HG02571 (cell line): ENCODE data around the gene CABLES1.
"Not testable (repeated sequence)": the region's sequence is repeated elsewhere in the genome, so short reads cannot be mapped to it uniquely, and the experiment has no call there.

ENCODE experiments used
- ATAC-seq: cut with Tn5 transposase; IDR thresholded peaks from one replicate; pipeline ENCODE4 v1.9.1; 2021; ENCODE audit warnings: mild to moderate bottlenecking, moderate library complexity; ENCODE audit not compliant: unreplicated experiment

Gene CABLES1

GRCh38 chr18:23141104-23141999 is 6.1 kb downstream of the CABLES1 start:
- no peak for ATAC-seq

- no peak for ATAC-seq
Measured at GRCh38 chr18:23142251-23142929, 7.1 kb downstream of the CABLES1 start.

- ATAC-seq = no peak
Measured at GRCh38 chr18:23143016-23143814, 7.9 kb downstream of the CABLES1 start.

- no peak for ATAC-seq
Measured at GRCh38 chr18:23143815-23144261, 8.6 kb downstream of the CABLES1 start.

- ATAC-seq = no peak
Measured at GRCh38 chr18:23144640-23145039, 9.4 kb downstream of the CABLES1 start.

GRCh38 chr18:23145621-23146020 is 10.3 kb downstream of the CABLES1 start:
- no peak for ATAC-seq

- ATAC-seq = no peak
Measured at GRCh38 chr18:23146861-23147469, 11.7 kb downstream of the CABLES1 start.

GRCh38 chr18:23148382-23148781 is 13.1 kb downstream of the CABLES1 start:
- ATAC-seq = no peak

GRCh38 chr18:23149570-23149969 is 14.3 kb downstream of the CABLES1 start:
- no peak for ATAC-seq

- no peak for ATAC-seq
Measured at GRCh38 chr18:23151414-23152099, 16.3 kb downstream of the CABLES1 start.

- ATAC-seq = no peak
Measured at GRCh38 chr18:23154030-23154429, 18.7 kb downstream of the CABLES1 start.

GRCh38 chr18:23154823-23155500 is 19.7 kb downstream of the CABLES1 start:
- no peak for ATAC-seq

- ATAC-seq = no peak
Measured at GRCh38 chr18:23155537-23155936, 20.3 kb downstream of the CABLES1 start.

GRCh38 chr18:23156134-23156533 is 20.8 kb downstream of the CABLES1 start:
- no peak for ATAC-seq

GRCh38 chr18:23158058-23158457 is 22.8 kb downstream of the CABLES1 start:
- no peak for ATAC-seq

GRCh38 chr18:23158884-23159283 is 23.6 kb downstream of the CABLES1 start:
- ATAC-seq = not testable (repeated sequence)

- ATAC-seq = no peak
Measured at GRCh38 chr18:23159344-23159743, 24.1 kb downstream of the CABLES1 start.

GRCh38 chr18:23162473-23162872 is 27.2 kb downstream of the CABLES1 start:
- no peak for ATAC-seq

GRCh38 chr18:23163786-23164533 is 28.7 kb downstream of the CABLES1 start:
- ATAC-seq = no peak
